Activated CD4-positive, alpha-beta T cell treated with anti-CD3 and anti-CD28 coated beads, Interleukin-2, amount 10 ng/mL, durations not matched to agents 24 days and 14 days (primary cell): ENCODE measurements around the gene TNFAIP2. TPM values are rescaled to one million over a fixed set of nuclear protein-coding genes. Genes with fewer than 3 reads are reported as not detected.

ENCODE experiments used
- DNase-seq: peaks from one replicate; pipeline ENCODE4 v3.0.0; 2022
- H3K27ac Mint-ChIP-seq: one replicate; pipeline ENCODE4 v1.8.0; 2022; ENCODE audit warnings: mild to moderate bottlenecking, mixed read lengths
- H3K27me3 Mint-ChIP-seq: one replicate; pipeline ENCODE4 v1.8.0; 2022; ENCODE audit warnings: mixed read lengths
- H3K36me3 Mint-ChIP-seq: one replicate; pipeline ENCODE4 v1.8.0; 2022; ENCODE audit warnings: low read depth, mild to moderate bottlenecking, mixed read lengths
- H3K4me1 Mint-ChIP-seq: one replicate; pipeline ENCODE4 v1.8.0; 2021; ENCODE audit warnings: mixed read lengths
- H3K4me3 Mint-ChIP-seq: one replicate; pipeline ENCODE4 v1.8.0; 2022; ENCODE audit warnings: mild to moderate bottlenecking, moderate library complexity, mixed read lengths
- H3K9me3 Mint-ChIP-seq: one replicate; pipeline ENCODE4 v1.8.0; 2021; ENCODE audit warnings: mixed read lengths
- intact Hi-C: fragments of 100-400 bp; cut with micrococcal nuclease; formaldehyde crosslinking; loops from one replicate; pipeline ENCODE4 v1.15.1; 2023
- total RNA-seq: library from RNA; stranded (reverse); gene quantifications from 2 replicates; pipeline ENCODE4 v1.2.3, GENCODE V29; 2022

TNFAIP2 gene
- total RNA-seq, 1 donor from 2014 or later = 0.37 TPM

DNA sequence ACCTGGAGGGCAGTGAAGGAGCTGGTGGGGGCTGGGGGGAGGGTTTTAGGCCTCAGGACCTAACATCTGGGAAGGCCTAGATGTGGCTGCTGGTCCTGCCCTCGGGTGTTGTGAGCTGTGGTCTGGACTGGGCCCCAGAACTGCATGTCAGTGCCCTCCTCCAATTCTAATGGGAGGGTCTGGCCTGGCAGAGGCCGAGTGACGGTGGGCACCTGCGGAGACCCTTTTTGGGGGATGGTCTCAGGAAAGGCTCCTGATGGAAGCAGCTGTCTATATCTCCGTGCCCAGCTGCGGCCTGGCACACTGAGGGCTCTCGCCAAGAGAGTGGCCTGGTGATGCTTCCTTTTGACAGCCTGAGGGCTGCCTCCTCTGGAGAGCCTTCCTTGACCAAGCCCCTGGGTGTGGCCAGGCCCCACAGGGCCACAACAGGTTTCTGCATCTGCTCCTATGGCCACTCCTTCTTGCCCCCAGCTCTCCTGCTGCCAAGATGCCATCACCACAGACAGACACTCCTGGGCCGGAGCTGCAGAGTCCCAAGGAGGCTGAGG, 23.5 kb upstream of the TNFAIP2 start:
- H3K9me3 Mint-ChIP-seq = no peaks in the 10 kb centered on the region
- H3K27ac Mint-ChIP-seq = no peak overlapping the region
- H3K27me3 Mint-ChIP-seq = peaks cover 17% of the 10 kb centered on the region

DNA sequence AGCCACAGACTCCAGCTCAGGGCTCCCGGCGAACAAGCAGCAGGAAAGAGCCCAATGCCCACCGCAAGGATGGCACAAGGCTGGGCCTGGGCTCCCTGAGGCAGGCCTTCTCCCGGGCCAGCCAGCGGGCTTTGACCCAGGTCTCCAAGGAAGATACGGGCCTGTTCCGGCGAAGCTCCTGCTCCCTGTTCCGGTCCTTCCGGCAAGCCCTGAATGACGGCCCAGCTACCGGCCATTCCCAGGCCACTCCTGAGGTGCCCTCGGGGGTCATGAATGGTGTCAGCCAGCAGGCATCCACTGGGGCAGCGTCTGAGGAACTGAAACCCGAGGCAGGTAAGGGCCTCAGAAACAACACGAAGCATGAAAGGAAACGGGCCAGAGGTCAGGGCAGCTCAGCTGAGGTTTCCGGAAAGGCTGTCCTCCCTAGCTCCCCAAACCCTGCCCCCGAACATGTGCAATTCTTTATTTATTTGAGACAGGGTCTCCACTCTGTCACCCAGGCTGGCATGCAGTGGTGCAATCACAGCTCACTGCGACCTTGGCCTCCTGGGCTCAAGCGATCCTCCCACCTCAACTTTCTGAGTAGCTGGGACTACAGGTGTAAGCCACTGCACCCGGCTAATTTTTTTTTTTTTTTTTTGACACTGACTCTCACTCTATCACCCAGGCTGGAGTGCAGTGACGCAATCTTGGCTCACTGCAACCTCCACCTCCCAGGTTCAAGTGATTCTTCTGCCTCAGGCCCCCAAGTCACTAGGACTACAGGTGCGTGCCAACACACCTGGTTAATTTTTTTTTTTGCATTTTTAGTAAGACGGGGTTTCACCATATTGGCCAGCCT, 22.8 kb upstream of the TNFAIP2 start:
- Mint-ChIP-seq H3K4me3 (no peak overlapping the region), H3K27ac (no peak overlapping the region), H3K9me3 (no peaks in the 10 kb centered on the region), H3K36me3 (no peaks in the 10 kb centered on the region), H3K27me3 (peaks cover 22% of the 10 kb centered on the region), H3K4me1 (peaks cover 4% of the 10 kb centered on the region)
- no peak for DNase-seq
- intact Hi-C loops = no loop called here

More for the DNA sequence above, 23.5 kb upstream of the TNFAIP2 start:
- Mint-ChIP-seq H3K36me3 (no peaks in the 10 kb centered on the region), H3K4me3 (no peak overlapping the region), H3K4me1 (no peaks in the 10 kb centered on the region)
- no peak for DNase-seq
- intact Hi-C loops = no loop called here

DNA sequence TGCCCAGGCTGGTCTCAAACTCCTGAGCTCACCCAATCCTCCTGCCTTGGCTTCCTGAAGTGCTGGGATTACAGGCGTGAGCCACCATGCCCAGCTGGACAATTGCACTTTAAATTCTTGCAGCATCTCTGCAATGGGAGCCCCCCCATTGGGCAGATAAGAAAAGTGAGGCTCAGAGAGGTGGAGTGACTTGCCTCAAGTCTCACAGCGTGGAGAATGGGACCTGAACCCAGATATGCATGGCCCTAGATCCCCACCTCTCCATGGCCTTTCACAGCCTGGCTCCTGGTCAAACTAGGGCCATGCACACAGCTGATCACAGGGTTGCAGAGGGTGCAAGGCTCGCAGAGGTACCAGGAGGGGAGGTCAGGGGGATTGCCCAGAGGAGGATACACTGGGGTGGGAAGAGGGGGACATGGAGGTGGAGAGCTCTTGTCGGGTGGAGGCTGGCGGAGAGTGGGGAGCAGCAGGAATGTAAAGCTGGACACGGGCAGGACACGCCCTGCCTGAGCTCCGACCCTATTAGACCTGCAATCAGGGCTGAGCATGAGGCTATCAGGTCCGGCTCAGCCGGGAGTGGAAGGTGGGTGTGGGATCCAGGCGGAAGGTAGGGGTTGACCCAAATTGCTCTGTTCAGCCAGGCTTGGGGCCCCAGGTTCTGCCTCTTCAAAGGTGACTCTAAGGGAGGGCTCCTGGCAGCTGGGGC, 21.9 kb upstream of the TNFAIP2 start:
- intact Hi-C loops = no loop called here
- Mint-ChIP-seq H3K4me3 (no peak overlapping the region), H3K36me3 (no peaks in the 10 kb centered on the region), H3K9me3 (no peaks in the 10 kb centered on the region), H3K27ac (no peak overlapping the region), H3K27me3 (peaks cover 25% of the 10 kb centered on the region), H3K4me1 (peaks cover 4% of the 10 kb centered on the region)
- no peak for DNase-seq

DNA sequence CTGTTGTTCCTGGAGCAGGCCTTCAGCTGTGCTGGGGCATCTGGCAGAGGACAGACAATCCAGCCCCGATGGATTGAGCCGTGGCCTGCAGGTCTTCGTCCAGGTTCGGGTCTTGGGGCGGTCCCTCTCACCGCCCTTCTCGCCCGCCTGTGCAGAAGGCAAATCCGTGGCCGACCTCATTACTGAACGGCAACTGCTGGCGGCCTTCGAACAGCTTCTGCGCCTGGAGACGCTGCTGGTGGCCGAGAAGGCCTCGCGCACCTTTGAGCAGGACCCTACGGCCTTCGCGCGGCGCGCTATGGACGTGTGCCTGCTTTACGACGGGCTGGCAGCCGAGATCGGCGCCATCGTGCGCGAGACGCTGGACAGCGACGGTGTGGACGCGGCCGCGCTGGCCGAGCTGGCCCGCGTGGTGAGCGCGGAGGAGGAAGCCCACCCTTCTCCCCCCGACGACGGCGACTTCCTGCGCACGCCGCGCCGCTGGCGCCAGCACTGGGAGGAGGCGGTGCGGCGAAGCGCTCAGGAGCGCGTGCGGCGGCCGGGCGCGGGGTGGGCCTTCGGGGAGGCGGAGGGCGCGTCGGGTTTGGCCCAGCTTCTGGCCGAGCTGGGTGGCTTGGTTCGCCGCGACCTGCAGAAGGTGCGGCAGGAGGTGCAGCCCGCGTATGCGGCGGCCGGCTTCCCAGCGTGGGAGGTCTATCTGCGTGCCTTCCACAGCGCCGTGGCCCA, 21.1 kb upstream of the TNFAIP2 start:
- DNase-seq = no peak
- no peaks in the 10 kb centered on the region for H3K36me3 Mint-ChIP-seq
- intact Hi-C loops = no loop called here
- H3K27ac Mint-ChIP-seq = no peak overlapping the region
- H3K27me3 Mint-ChIP-seq = peaks cover 25% of the 10 kb centered on the region
- peaks cover 4% of the 10 kb centered on the region for H3K4me1 Mint-ChIP-seq
- no peak overlapping the region for H3K4me3 Mint-ChIP-seq
- H3K9me3 Mint-ChIP-seq = no peaks in the 10 kb centered on the region

DNA sequence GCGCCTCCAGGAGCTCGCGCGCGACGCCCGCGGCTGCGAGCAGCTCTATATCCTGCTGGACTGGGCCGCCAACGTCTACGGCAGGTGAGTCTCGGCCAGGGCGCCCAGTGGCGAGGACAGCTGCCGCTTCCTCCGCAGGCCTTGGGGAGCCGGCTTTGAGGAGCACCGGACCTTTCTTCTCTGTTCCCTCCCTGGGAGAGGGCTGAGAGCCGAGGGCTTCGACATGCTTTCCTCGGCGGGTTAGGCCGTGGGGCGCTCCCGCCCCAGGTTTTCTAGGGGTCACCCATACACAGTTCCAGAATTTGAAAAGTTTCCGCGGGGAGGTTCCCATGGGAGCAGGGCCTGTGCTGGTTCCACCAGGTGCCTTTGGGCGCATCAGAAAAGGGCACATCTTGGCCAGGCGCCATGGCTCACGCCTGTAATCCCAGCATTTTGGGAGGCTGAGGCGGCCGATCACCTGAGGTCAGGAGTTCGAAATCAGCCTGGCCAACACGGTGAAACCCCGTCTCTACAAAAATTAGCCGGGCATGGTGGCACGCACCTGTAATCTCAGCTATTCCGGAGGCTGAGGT, 20.5 kb upstream of the TNFAIP2 start:
- intact Hi-C loops = no loop called here
- DNase-seq = no peak
- H3K27ac Mint-ChIP-seq = no peak overlapping the region
- no peaks in the 10 kb centered on the region for H3K36me3 Mint-ChIP-seq
- peaks cover 4% of the 10 kb centered on the region for H3K4me1 Mint-ChIP-seq
- H3K4me3 Mint-ChIP-seq = no peak overlapping the region
- H3K27me3 Mint-ChIP-seq = peaks cover 25% of the 10 kb centered on the region
- H3K9me3 Mint-ChIP-seq = no peaks in the 10 kb centered on the region

DNA sequence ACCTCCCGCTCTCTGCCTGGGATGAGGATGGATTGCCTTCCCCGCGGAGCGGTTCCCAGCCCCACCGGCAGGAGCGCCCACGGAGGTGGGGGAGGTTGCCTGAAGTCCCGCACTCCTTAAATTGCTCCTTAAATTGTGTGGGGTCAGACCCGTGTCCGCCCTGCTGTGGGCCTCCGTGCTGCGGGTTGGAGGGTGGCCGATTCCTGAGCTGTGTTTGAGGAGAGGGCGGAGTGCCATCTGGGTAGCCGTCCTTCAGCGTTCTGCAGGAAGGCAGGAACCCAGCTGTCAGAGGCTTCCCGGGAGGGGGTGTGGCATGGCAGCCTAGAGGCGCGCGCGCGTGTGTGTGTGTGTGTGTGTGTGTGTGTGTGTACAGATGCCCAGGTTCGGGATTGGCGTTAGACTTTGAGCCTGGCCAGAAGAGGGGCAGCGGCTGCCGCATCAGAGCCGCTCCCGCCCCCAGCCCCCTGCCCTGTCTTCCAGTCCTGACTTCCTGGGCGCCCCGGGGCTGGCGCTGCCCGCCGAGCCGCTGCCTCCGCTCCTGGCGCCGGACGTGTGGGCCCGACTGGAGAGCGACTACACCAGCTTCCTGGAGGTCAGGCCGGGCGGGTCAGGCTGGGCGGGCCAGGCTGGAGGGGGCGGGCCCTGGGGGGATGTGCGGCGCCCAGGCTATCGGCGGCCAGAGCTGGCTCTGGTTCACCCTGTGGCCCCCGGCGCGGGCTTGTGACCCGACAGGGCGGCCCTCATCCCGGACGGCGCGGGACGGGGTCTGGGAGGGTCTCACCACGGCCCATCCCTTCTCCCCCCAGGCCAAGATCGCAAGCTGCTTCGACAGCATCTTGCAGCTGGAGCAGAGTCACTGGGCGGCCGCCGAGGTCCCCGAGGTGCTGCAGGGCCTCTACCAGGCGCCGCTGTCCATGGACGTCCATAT, 19.5 kb upstream of the TNFAIP2 start:
- intact Hi-C loops = no loop called here
- Mint-ChIP-seq H3K4me3 (peak overlapping the region; percentile 26), H3K27ac (no peak overlapping the region), H3K27me3 (peaks cover 25% of the 10 kb centered on the region), H3K9me3 (no peaks in the 10 kb centered on the region), H3K4me1 (peaks cover 4% of the 10 kb centered on the region), H3K36me3 (no peaks in the 10 kb centered on the region)
- DNase-seq = no peak

DNA sequence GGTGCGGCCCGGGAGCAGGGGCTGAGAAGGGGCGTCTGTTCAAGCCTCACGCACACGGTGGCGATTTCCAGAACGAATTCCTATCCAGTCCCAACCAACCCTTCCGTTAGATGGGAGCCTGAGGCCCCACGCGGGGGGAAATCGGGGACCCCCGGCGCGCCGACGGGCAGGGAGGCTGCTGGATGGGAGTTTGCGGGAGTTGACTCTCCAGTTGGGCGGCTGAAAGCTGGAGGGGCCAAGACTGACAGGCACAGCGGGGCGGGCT, 18.9 kb upstream of the TNFAIP2 start:
- H3K4me3 Mint-ChIP-seq = no peak overlapping the region
- no peak for DNase-seq
- peaks cover 25% of the 10 kb centered on the region for H3K27me3 Mint-ChIP-seq
- H3K27ac Mint-ChIP-seq = no peak overlapping the region
- H3K36me3 Mint-ChIP-seq = no peaks in the 10 kb centered on the region
- intact Hi-C loops = no loop called here
- no peaks in the 10 kb centered on the region for H3K9me3 Mint-ChIP-seq
- peaks cover 4% of the 10 kb centered on the region for H3K4me1 Mint-ChIP-seq

DNA sequence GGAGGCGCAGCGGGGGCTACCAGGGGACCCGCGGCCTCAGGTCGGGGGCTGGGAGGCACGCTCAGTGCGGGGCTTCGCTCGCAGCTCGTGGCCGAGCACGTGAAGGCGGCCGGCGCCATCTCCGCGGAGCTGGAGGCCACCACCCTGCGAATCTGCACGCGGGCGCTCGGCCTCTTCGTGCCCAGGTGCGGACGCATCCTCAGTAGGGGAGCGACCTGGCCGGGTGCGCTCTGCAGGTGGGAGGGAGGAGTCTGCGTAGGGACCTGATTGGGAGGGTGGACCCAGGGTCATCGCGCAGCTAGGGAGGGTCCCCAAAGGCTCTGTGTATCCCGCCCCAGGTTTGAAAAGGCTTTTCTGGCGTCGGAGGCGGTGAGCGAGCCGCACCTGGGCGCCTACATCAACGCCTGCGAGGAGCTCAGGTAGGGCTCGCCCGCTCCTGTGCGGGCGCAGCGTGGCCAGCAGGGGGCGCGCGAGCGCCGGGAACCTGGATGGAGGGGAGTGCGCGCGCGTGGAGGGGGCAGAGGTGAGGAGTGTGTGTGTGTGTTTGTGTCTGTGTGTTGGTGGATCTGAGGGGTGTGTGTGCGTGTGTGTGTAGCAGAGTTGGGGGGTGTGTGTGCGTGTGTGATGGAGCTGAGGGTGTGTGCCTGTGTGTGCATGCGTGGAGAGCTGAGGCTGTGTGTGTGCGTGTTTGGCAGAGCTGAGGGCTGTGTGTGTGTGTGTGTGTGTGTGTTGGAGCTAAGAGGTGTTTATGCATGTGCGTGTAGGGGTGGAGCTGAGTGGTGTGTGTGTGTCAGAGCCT, 18.4 kb upstream of the TNFAIP2 start:
- Mint-ChIP-seq H3K9me3 (no peaks in the 10 kb centered on the region), H3K4me3 (no peak overlapping the region), H3K36me3 (no peaks in the 10 kb centered on the region), H3K27me3 (peaks cover 25% of the 10 kb centered on the region), H3K4me1 (peaks cover 4% of the 10 kb centered on the region), H3K27ac (no peak overlapping the region)
- DNase-seq = peak; percentile 92
- intact Hi-C loops = loop anchor here (1.0 to 5.0 kb wide), 3 partner anchors 36 to 187 kb away; no protein-coding TSS in a partner anchor

DNA sequence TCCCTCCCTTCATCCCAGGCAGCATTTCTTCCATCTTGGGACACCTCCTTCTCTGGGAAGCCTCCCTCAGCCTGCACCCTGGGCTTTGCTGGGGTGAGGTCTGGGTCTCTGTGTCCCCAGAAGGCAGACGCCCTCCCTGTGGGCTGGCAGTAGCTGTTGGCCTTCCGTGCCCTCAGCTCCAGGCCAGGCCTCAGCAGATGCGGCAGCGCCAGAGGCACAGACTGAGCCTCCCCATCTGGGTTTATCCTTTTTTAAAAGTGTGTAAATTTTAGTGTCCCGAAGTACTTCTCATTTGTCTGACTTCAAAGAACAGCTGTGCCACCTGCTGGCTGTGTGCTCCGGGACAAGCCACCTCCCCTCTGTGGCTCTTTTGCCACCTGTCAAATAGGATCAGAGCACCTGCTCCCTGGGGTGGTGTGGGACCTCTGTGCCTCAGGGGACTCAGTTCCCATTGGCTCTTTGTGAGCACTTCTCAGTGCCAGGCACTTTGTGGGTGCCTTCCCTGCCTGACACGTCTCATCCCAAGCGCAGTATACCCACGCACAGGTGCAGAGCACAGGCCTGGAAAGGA, 17.6 kb upstream of the TNFAIP2 start:
- no peak overlapping the region for H3K4me3 Mint-ChIP-seq
- H3K36me3 Mint-ChIP-seq = no peaks in the 10 kb centered on the region
- DNase-seq = peak; percentile 65
- intact Hi-C loops = loop anchor here (1.0 to 5.0 kb wide), 3 partner anchors 36 to 187 kb away; no protein-coding TSS in a partner anchor
- no peaks in the 10 kb centered on the region for H3K9me3 Mint-ChIP-seq
- no peak overlapping the region for H3K27ac Mint-ChIP-seq
- H3K27me3 Mint-ChIP-seq = peaks cover 25% of the 10 kb centered on the region
- H3K4me1 Mint-ChIP-seq = peaks cover 4% of the 10 kb centered on the region

DNA sequence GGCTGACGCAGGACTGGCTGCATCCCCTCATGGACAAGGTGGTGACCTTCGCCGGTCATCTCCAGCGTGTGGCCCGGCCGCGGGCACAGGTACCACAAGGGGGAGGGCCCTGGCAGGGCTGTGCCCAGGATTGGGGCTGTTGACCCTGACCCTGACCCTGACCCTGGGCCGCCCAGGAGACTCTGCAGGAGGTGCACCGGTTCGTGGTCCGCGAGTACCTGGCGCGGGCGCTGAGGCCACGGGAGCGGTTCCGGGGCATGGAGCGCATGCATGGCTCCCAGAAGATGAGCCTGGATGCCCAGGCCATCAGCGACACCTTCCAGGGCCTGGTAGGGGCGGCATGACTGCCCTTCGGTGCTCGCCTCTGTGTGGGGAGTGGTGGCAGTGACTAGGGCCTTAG, 15.8 kb upstream of the TNFAIP2 start:
- Mint-ChIP-seq H3K36me3 (no peaks in the 10 kb centered on the region), H3K4me3 (no peak overlapping the region)

DNA sequence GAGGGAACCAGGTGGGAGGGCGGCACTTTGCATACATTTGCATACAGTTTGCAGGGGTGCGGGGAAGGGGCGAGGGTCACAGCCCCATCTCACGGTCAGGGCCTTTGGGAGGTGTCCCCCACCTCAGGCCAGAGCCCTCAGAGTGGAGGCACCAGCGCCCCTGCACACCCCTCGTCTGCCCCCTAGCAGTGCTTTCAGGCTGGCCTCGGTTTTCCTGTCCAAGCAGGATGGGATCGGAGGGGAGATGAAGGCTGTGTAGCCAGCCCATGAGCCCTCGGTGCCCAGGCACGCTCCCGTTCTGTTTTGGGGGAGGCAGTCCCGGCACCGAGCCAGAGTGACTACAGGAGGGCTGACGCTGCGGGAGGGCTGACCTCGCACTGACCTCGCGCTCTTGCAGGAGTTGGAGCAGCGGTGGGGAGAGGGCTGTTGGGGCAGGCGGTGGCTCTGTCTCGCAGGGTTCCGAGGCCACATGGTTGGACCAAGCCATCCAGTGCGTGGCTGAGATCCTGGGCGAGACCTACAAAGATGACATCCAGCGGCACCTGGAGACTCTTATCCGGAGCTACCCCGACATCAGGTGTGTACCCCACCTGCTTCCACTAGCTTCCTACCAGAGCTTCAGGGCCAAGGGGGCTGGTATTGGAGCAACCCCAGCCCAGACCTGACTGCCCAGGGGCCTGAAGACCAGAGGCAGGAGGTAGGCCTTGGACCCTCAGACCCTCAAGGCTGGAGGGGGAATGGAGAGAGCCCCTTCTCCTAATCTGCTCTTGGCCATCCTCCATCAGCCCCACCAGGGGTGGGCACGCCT, 15.1 kb upstream of the TNFAIP2 start:
- Mint-ChIP-seq H3K36me3 (no peaks in the 10 kb centered on the region), H3K4me1 (peaks cover 4% of the 10 kb centered on the region), H3K4me3 (no peak overlapping the region), H3K9me3 (no peaks in the 10 kb centered on the region), H3K27me3 (peaks cover 13% of the 10 kb centered on the region), H3K27ac (no peak overlapping the region)
- DNase-seq = no peak
- intact Hi-C loops = loop anchor here (5.0 kb wide), 1 partner anchor 79 kb away; no protein-coding TSS in a partner anchor

More for the DNA sequence above, 15.8 kb upstream of the TNFAIP2 start:
- intact Hi-C loops = loop anchor here (5.0 kb wide), 1 partner anchor 80 kb away; no protein-coding TSS in a partner anchor
- Mint-ChIP-seq H3K4me1 (peaks cover 4% of the 10 kb centered on the region), H3K27ac (no peak overlapping the region), H3K9me3 (no peaks in the 10 kb centered on the region), H3K27me3 (peaks cover 17% of the 10 kb centered on the region)
- DNase-seq = no peak
